Transverse colon (tissue), 4 donors: ENCODE results near the gene AJUBA.

Experiments
- CTCF ChIP-seq, 5 experiments: fragments of 200-600 bp in 3 of 5; fragments of 450-650 bp in 2 of 5; sonication (generic) in 3 of 5; IDR thresholded peaks; 1 replicate in 2 of 5; 2 replicates in 3 of 5; pipeline ENCODE4 v1.5.1; 2016 to 2017; ENCODE audit warnings: antibody characterized with exemption in 5 of 5, inconsistent platforms in 3 of 5, mild to moderate bottlenecking in 2 of 5, moderate library complexity in 1 of 5
- POLR2AphosphoS5 ChIP-seq, 3 donors: sonication (generic); formaldehyde crosslinking; IDR thresholded peaks; one replicate each; pipeline ENCODE4 v1.6.1; 2016; ENCODE audit warnings: antibody characterized with exemption in 3 of 3

DNA sequence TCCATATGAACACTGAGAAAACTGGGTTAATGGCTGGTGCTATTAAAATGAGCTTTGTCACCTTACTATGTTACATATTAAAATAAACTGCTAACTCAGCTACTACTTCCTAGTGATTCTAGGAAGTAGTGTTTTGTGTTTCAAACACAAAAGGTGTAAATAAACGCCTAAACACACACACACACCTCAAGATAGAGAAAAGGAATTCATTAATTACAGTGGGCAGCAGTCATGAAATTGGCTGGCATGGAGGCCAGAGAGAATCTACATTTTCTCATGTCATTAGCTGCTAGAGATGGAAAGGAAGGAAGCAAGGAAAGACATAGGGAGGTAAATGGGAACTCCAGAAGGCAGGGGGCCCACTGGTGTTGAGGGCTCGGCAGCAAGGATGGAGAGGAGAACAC is 52.4 kb downstream of the AJUBA start:
- no peak for TF ChIP-seq CTCF (IDR thresholded peaks at IDR 0.05)
- TF ChIP-seq POLR2AphosphoS5 (IDR thresholded peaks at IDR 0.05): no peak
